ENCODE measurements around the gene L3MBTL3.

Gene L3MBTL3

GRCh38 chr6:130043344-130043743 lies 25.0 kb downstream of the L3MBTL3 start:
- no peaks in the 10 kb centered on the region for H4K20me1 ChIP-seq (ENCODE audit: insufficient read depth)
- H3K36me3 ChIP-seq (ENCODE audit: insufficient read depth) = no peaks in the 10 kb centered on the region
- TF ChIP-seq CTCF (conservative IDR thresholded peaks at IDR 0.05; ENCODE audit: low read depth, low read length) = no peak
- H3K4me1 ChIP-seq (ENCODE audit: low read depth, poor library complexity, severe bottlenecking) = peaks cover 15% of the 10 kb centered on the region
- H3K4me2 ChIP-seq = no peak overlapping the region
- no peak overlapping the region for H2AFZ ChIP-seq (ENCODE audit: low read depth)
- H3K4me3 ChIP-seq (IDR thresholded peaks at IDR 0.05; ENCODE audit: insufficient read depth, low read depth, low read length) = no peak overlapping the region
- H3K79me2 ChIP-seq (ENCODE audit: insufficient read depth, low read depth) = no peaks in the 10 kb centered on the region
- H3K9ac ChIP-seq = no peak overlapping the region
- H3K27me3 ChIP-seq (ENCODE audit: insufficient read depth, low read depth) = no peaks in the 10 kb centered on the region
- no peak overlapping the region for H3K27ac ChIP-seq

DNA sequence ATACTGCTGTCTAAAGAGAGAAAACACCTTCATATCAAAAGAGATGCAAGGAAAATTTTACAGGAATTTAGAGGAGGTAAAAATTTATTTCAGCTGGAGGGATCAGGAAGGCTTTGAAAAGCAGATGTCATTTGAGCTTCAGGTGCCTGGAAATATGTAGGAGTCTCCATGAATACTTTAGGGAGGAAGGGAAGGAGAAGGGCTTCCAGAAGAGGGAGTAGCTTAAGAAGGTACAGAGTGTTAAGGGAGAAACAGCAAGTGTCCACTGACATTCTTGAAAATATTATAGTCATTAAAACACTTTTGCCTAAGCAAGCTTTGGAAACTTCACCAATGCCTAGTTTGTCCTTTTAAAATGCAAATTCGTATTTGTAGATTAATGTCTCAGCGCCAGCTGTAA lies 27.2 kb downstream of the L3MBTL3 start:
- no peak for TF ChIP-seq CTCF (conservative IDR thresholded peaks at IDR 0.05; ENCODE audit: low read depth, low read length)
- H4K20me1 ChIP-seq (ENCODE audit: insufficient read depth) = no peaks in the 10 kb centered on the region
- H3K36me3 ChIP-seq (ENCODE audit: insufficient read depth) = no peaks in the 10 kb centered on the region
- H3K4me1 ChIP-seq (ENCODE audit: low read depth, poor library complexity, severe bottlenecking) = peaks cover 15% of the 10 kb centered on the region
- no peak overlapping the region for H3K4me3 ChIP-seq (IDR thresholded peaks at IDR 0.05; ENCODE audit: insufficient read depth, low read depth, low read length)
- H2AFZ ChIP-seq (ENCODE audit: low read depth) = no peak overlapping the region
- no peak overlapping the region for H3K4me2 ChIP-seq
- no peak overlapping the region for H3K27ac ChIP-seq
- no peaks in the 10 kb centered on the region for H3K27me3 ChIP-seq (ENCODE audit: insufficient read depth, low read depth)
- no peak overlapping the region for H3K9ac ChIP-seq
- no peaks in the 10 kb centered on the region for H3K79me2 ChIP-seq (ENCODE audit: insufficient read depth, low read depth)

GRCh38 chr6:130046671-130047070 lies 28.3 kb downstream of the L3MBTL3 start:
- TF ChIP-seq CTCF (conservative IDR thresholded peaks at IDR 0.05; ENCODE audit: low read depth, low read length) = no peak

GRCh38 chr6:130047088-130047995 lies 29.0 kb downstream of the L3MBTL3 start:
- Histone ChIP-seq H3K4me3 (IDR thresholded peaks at IDR 0.05; ENCODE audit: insufficient read depth, low read depth, low read length) (no peak overlapping the region), H3K27ac (no peak overlapping the region), H2AFZ (ENCODE audit: low read depth) (no peak overlapping the region), H3K4me2 (no peak overlapping the region), H3K36me3 (ENCODE audit: insufficient read depth) (no peaks in the 10 kb centered on the region), H3K27me3 (ENCODE audit: insufficient read depth, low read depth) (no peaks in the 10 kb centered on the region), H3K4me1 (ENCODE audit: low read depth, poor library complexity, severe bottlenecking) (no peaks in the 10 kb centered on the region), H3K9ac (no peak overlapping the region), H4K20me1 (ENCODE audit: insufficient read depth) (no peaks in the 10 kb centered on the region), H3K79me2 (ENCODE audit: insufficient read depth, low read depth) (no peaks in the 10 kb centered on the region)
- peak; percentile 22; the same call in 1 of the 2 replicates for TF ChIP-seq CTCF (conservative IDR thresholded peaks at IDR 0.05; ENCODE audit: low read depth, low read length)

More at GRCh38 chr6:130046671-130047070, 28.3 kb downstream of the L3MBTL3 start:
- Histone ChIP-seq H2AFZ (ENCODE audit: low read depth) (no peak overlapping the region), H4K20me1 (ENCODE audit: insufficient read depth) (no peaks in the 10 kb centered on the region), H3K79me2 (ENCODE audit: insufficient read depth, low read depth) (no peaks in the 10 kb centered on the region), H3K9ac (no peak overlapping the region), H3K36me3 (ENCODE audit: insufficient read depth) (no peaks in the 10 kb centered on the region), H3K4me2 (no peak overlapping the region), H3K4me3 (IDR thresholded peaks at IDR 0.05; ENCODE audit: insufficient read depth, low read depth, low read length) (no peak overlapping the region), H3K27me3 (ENCODE audit: insufficient read depth, low read depth) (no peaks in the 10 kb centered on the region), H3K27ac (no peak overlapping the region), H3K4me1 (ENCODE audit: low read depth, poor library complexity, severe bottlenecking) (peaks cover 5% of the 10 kb centered on the region)
